Central memory CD4-positive, alpha-beta T cell (primary cell): ENCODE measurements around the gene ZBTB40.

Experiments used
- DNase-seq: peaks from one replicate; pipeline ENCODE4 v3.0.0; 2022

ZBTB40 gene

GRCh38 chr1:22507587-22507986 lies 55.9 kb downstream of the ZBTB40 start:
- no peak for DNase-seq

GRCh38 chr1:22508329-22508728 lies 56.7 kb downstream of the ZBTB40 start:
- DNase-seq = no peak

GRCh38 chr1:22508991-22509390 lies 57.3 kb downstream of the ZBTB40 start:
- no peak for DNase-seq

GRCh38 chr1:22509815-22510214 lies 58.2 kb downstream of the ZBTB40 start:
- no peak for DNase-seq

- DNase-seq = no peak
These were observed 61.2 kb downstream of the ZBTB40 start for GRCh38 chr1:22512873-22513272.

GRCh38 chr1:22516906-22517571 lies 65.4 kb downstream of the ZBTB40 start:
- no peak for DNase-seq

- no peak for DNase-seq
These were observed 66.3 kb downstream of the ZBTB40 start for GRCh38 chr1:22517956-22518355.

- no peak for DNase-seq
These were observed 66.7 kb downstream of the ZBTB40 start for GRCh38 chr1:22518379-22518778.

GRCh38 chr1:22520871-22521270 lies 69.2 kb downstream of the ZBTB40 start:
- no peak for DNase-seq

GRCh38 chr1:22521692-22522091 lies 70.0 kb downstream of the ZBTB40 start:
- DNase-seq = no peak

GRCh38 chr1:22522221-22522743 lies 70.6 kb downstream of the ZBTB40 start:
- no peak for DNase-seq

GRCh38 chr1:22524481-22524880 lies 72.8 kb downstream of the ZBTB40 start:
- no peak for DNase-seq

GRCh38 chr1:22525211-22525610 lies 73.6 kb downstream of the ZBTB40 start:
- DNase-seq = no peak

GRCh38 chr1:22525646-22526045 lies 74.0 kb downstream of the ZBTB40 start:
- no peak for DNase-seq

GRCh38 chr1:22526098-22526497 lies 74.4 kb downstream of the ZBTB40 start:
- no peak for DNase-seq

- DNase-seq = no peak
These were observed 75.0 kb downstream of the ZBTB40 start for GRCh38 chr1:22526677-22527076.

- DNase-seq = no peak
These were observed 75.5 kb downstream of the ZBTB40 start for GRCh38 chr1:22527122-22527521.

- DNase-seq = no peak
These were observed 76.1 kb downstream of the ZBTB40 start for GRCh38 chr1:22527555-22528296.

- no peak for DNase-seq
These were observed 76.8 kb downstream of the ZBTB40 start for GRCh38 chr1:22528451-22528850.

- no peak for DNase-seq
These were observed 78.4 kb downstream of the ZBTB40 start for GRCh38 chr1:22529901-22530621.

GRCh38 chr1:22530715-22531114 lies 79.1 kb downstream of the ZBTB40 start:
- DNase-seq = no peak

- DNase-seq = no peak
These were observed 79.6 kb downstream of the ZBTB40 start for GRCh38 chr1:22531251-22531650.

- no peak for DNase-seq
These were observed 81.7 kb downstream of the ZBTB40 start for GRCh38 chr1:22533244-22533895.
